ENCODE measurements around the gene C12orf54. TPM values are rescaled to one million over a fixed set of nuclear protein-coding genes. Genes with fewer than 3 reads are reported as not detected.

Gene C12orf54
- total and polyA plus RNA-seq, 2 of the 8 experiments (the other 6 are each of a cell fraction or from before 2014, with no cell fraction given), result not detected

DNA sequence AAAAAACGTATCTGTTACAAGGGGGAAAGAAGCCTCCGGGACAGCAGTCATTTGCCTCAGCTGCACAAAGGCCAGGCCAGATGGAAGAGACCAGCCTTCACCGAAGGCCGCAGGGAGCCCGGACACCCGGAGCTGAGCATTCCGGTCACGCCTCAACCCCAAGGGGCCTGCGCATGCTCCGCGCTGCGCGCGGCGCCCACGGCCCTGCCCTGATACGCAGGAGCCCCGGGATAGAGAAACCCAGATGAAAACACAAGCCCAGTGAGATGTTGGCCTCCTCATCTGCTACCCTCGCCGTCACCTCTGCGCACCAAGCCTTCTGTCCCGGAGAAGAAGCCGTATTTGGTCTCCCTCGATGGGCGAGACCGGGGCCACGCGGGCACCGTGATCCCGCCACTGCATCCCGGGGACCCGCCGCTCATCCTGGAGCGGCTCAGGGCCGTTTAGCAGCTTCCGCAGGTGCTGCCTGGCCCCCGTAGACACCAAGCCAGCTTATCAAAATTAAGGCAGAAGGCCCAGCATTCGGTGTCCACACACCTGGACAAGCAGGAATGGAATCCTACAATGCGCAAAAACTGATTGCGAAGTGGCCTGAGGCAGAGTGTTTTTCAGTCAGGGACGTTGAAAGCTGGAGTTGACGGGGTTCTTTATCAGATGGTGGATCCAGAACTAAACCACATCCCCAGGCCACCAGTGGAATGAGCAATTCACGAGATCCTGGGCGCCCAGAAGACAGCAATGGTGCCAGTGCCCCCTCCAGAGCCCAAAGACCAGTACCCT lies 45.8 kb downstream of the C12orf54 start:
- peak overlapping the region; percentile 51; the same call in 1 of the 2 replicates for H4K8ac ChIP-seq (ENCODE audit: extremely low read depth, insufficient read depth, low read length)
- H2AFZ ChIP-seq (ENCODE audit: low read length), result no peak overlapping the region
- H3K23me2 ChIP-seq (ENCODE audit: low read depth, low read length), result no peaks in the 10 kb centered on the region
- H3K4me2 ChIP-seq (ENCODE audit: insufficient read depth in 1 of 2, low read depth in 2 of 2, low read length in 2 of 2), result no peak overlapping the region
- H2BK15ac ChIP-seq (ENCODE audit: low read length), result no peak overlapping the region
- no peak overlapping the region for H2AK5ac ChIP-seq (ENCODE audit: low read depth, low read length)
- no peak overlapping the region for H3K18ac ChIP-seq (ENCODE audit: extremely low read depth, low read length)
- no peaks in the 10 kb centered on the region for H3K4me1 ChIP-seq (replicated peaks in 1 of 4; ENCODE audit: control insufficient read depth in 3 of 4, insufficient read depth in 4 of 4, low read length in 3 of 4)
- no peak overlapping the region for H3K14ac ChIP-seq (ENCODE audit: insufficient read length)
- CTCF ChIA-PET (ENCODE audit: partially characterized antibody), result interaction anchor here (0.6 to 1.1 kb wide), 3 partner anchors 14 to 274 kb away, joined by 3 to 5 read pairs (median 3); no protein-coding TSS in a partner anchor
- H4K20me1 ChIP-seq (replicated peaks in 1 of 2; ENCODE audit: control insufficient read depth in 1 of 2, insufficient read depth in 2 of 2, low read length in 2 of 2), result no peaks in the 10 kb centered on the region
- H2BK12ac ChIP-seq (ENCODE audit: low read depth, low read length), result no peak overlapping the region
- H4K5ac ChIP-seq (ENCODE audit: insufficient read length, low read depth, low read length), result no peak overlapping the region
- H2BK20ac ChIP-seq (ENCODE audit: low read length), result no peak overlapping the region
- POLR2A ChIA-PET (ENCODE audit: partially characterized antibody), result no interaction called here
- H3K4me3 ChIP-seq (ENCODE audit: extremely low read depth in 1 of 4, insufficient read depth in 2 of 4, low read depth in 3 of 4, low read length in 4 of 4), result no peak overlapping the region
- no peak overlapping the region for H2BK5ac ChIP-seq (ENCODE audit: low read depth, low read length)
- no peaks in the 10 kb centered on the region for H3K27me3 ChIP-seq (replicated peaks in 1 of 4; ENCODE audit: control insufficient read depth in 3 of 4, extremely low read depth in 1 of 4, insufficient read depth in 3 of 4, low read length in 3 of 4)
- no peak overlapping the region for H3K4ac ChIP-seq (replicated peaks; ENCODE audit: insufficient read length, low read depth, low read length)
- no peak overlapping the region for H4K91ac ChIP-seq (replicated peaks; ENCODE audit: insufficient read length, low read length)
- DNase-seq (ENCODE audit: low read depth in 1 of 2, low spot score in 2 of 2), result no peak
- 95% methylated on average over 44 of the region's 44 CpGs; no CpG with 5 or more reads in 1 of the 2 experiments for WGBS, 2 experiments (ENCODE audit: extremely low coverage in 1 of 2, insufficient coverage in 1 of 2, insufficient read length in 1 of 2, insufficient replicate concordance in 2 of 2, low coverage in 1 of 2, low lambda C conversion rate in 2 of 2, missing lambda C conversion rate in 1 of 2)
- H3K27ac ChIP-seq (ENCODE audit: low read depth, low read length), result no peak overlapping the region
- no peak for FAIRE-seq
- no peak overlapping the region for H3K23ac ChIP-seq (ENCODE audit: insufficient read length)
- no peaks in the 10 kb centered on the region for H3K36me3 ChIP-seq (ENCODE audit: control insufficient read depth in 2 of 4, insufficient read depth in 4 of 4, low read length in 3 of 4)
- H3K56ac ChIP-seq (replicated peaks; ENCODE audit: insufficient read length, low read depth, low read length), result no peak overlapping the region
- H2BK120ac ChIP-seq (replicated peaks; ENCODE audit: low read depth, low read length), result no peak overlapping the region
- H3K9ac ChIP-seq (replicated peaks in 1 of 4; ENCODE audit: extremely low read depth in 1 of 4, low read depth in 3 of 4, low read length in 3 of 4), result no peak overlapping the region
- peaks cover 0 to 2% of the 10 kb centered on the region in 2 experiments; a peak in 2 of 4 replicates for H3K9me3 ChIP-seq (ENCODE audit: insufficient read depth in 2 of 2, low read depth in 1 of 2, low read length in 1 of 2)
- H3K79me2 ChIP-seq (ENCODE audit: control insufficient read depth in 1 of 2, insufficient read depth in 2 of 2, low read length in 2 of 2), result no peaks in the 10 kb centered on the region
- no peaks in the 10 kb centered on the region for H3K79me1 ChIP-seq (ENCODE audit: low read depth, low read length)
- TF ChIP-seq YY1 (IDR thresholded peaks at IDR 0.05; ENCODE audit: low read depth, low read length) (no peak), CHD1 (IDR thresholded peaks at IDR 0.05; ENCODE audit: low read depth, low read length) (no peak), CHD2 (IDR thresholded peaks at IDR 0.05; ENCODE audit: low read length) (no peak), SIN3A (conservative IDR thresholded peaks at IDR 0.05 in 1 of 2, IDR thresholded peaks at IDR 0.05 in 1 of 2; ENCODE audit: low read depth in 1 of 2, low read length in 2 of 2) (no peak), SIX5 (IDR thresholded peaks at IDR 0.05; ENCODE audit: low read depth, low read length) (no peak), POU5F1 (IDR thresholded peaks at IDR 0.05; ENCODE audit: low read depth, low read length) (no peak), MAFK (IDR thresholded peaks at IDR 0.05; ENCODE audit: low read depth, low read length) (no peak), HDAC6 (IDR thresholded peaks at IDR 0.05; ENCODE audit: low read depth, low read length) (no peak), GTF2F1 (IDR thresholded peaks at IDR 0.05; ENCODE audit: borderline replicate concordance, low read depth, low read length) (no peak)
- TF ChIP-seq, protein P1, sequence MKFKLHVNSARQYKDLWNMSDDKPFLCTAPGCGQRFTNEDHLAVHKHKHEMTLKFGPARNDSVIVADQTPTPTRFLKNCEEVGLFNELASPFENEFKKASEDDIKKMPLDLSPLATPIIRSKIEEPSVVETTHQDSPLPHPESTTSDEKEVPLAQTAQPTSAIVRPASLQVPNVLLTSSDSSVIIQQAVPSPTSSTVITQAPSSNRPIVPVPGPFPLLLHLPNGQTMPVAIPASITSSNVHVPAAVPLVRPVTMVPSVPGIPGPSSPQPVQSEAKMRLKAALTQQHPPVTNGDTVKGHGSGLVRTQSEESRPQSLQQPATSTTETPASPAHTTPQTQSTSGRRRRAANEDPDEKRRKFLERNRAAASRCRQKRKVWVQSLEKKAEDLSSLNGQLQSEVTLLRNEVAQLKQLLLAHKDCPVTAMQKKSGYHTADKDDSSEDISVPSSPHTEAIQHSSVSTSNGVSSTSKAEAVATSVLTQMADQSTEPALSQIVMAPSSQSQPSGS (IDR thresholded peaks at IDR 0.05; ENCODE audit: low read length), result no peak
- TF ChIP-seq, protein P2, sequence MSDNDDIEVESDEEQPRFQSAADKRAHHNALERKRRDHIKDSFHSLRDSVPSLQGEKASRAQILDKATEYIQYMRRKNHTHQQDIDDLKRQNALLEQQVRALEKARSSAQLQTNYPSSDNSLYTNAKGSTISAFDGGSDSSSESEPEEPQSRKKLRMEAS (IDR thresholded peaks at IDR 0.05), result no peak
